HL-60/S4 treated with phorbol 12-myristate 13-acetate at 8.2 ng/mL for 4 days and 3 days (cell line): ENCODE measurements around the gene PNISR.

Experiments
- in situ Hi-C: fragments of 300-500 bp; cut with MboI; formaldehyde crosslinking; loops from 2 replicates; pipeline ENCODE4 v1.15.0; 2022; ENCODE audit warnings: low sequenced_read_pairs

The PNISR gene

GRCh38 chr6:99412065-99412464 is 13.0 kb downstream of the PNISR start:
- in situ Hi-C loops: no loop called here

- in situ Hi-C loops: no loop called here
Observed at GRCh38 chr6:99409672-99410071, 15.4 kb downstream of the PNISR start.

GRCh38 chr6:99407076-99407475 is 18.0 kb downstream of the PNISR start:
- in situ Hi-C loops: no loop called here

GRCh38 chr6:99402448-99402847 is 22.7 kb downstream of the PNISR start:
- in situ Hi-C loops: no loop called here

- in situ Hi-C loops: no loop called here
Observed at GRCh38 chr6:99397287-99397686, 27.8 kb downstream of the PNISR start.

GRCh38 chr6:99393698-99394531 is 31.2 kb downstream of the PNISR start, which contains the start of gene COQ3:
Gene COQ3 (minus strand): TSS chr6:99394195. CDS start chr6:99394179, 16 bp downstream.
- in situ Hi-C loops: no loop called here

GRCh38 chr6:99393366-99393697 is 31.8 kb downstream of the PNISR start:
- in situ Hi-C loops: no loop called here

GRCh38 chr6:99390896-99391295 is 34.2 kb downstream of the PNISR start:
- in situ Hi-C loops: no loop called here

- in situ Hi-C loops: no loop called here
Observed at GRCh38 chr6:99384507-99384906, 40.6 kb downstream of the PNISR start.

- in situ Hi-C loops: no loop called here
Observed at GRCh38 chr6:99378636-99379035, 46.5 kb downstream of the PNISR start.

- in situ Hi-C loops: no loop called here
Observed at GRCh38 chr6:99369533-99369932, 55.6 kb downstream of the PNISR start.

- in situ Hi-C loops: no loop called here
Observed at GRCh38 chr6:99366852-99367251, 58.3 kb downstream of the PNISR start.

GRCh38 chr6:99364026-99364425 is 61.1 kb downstream of the PNISR start:
- in situ Hi-C loops: no loop called here

- in situ Hi-C loops: no loop called here
Observed at GRCh38 chr6:99362678-99363268, 62.3 kb downstream of the PNISR start.

- in situ Hi-C loops: no loop called here
Observed at GRCh38 chr6:99359800-99360199, 65.3 kb downstream of the PNISR start.

GRCh38 chr6:99356641-99357040 is 68.5 kb downstream of the PNISR start:
- in situ Hi-C loops: no loop called here

- in situ Hi-C loops: no loop called here
Observed at GRCh38 chr6:99354983-99355382, 70.1 kb downstream of the PNISR start.

GRCh38 chr6:99353126-99353525 is 72.0 kb downstream of the PNISR start:
- in situ Hi-C loops: no loop called here

- in situ Hi-C loops: no loop called here
Observed at GRCh38 chr6:99350573-99350972, 74.5 kb downstream of the PNISR start.

GRCh38 chr6:99349171-99350141 is 75.7 kb downstream of the PNISR start, which contains the start of gene FAXC:
Gene FAXC (minus strand): TSS chr6:99349674. CDS start chr6:99349372, 302 bp downstream.
- in situ Hi-C loops: no loop called here
